Measurements from ENCODE around the gene MTCH2.
A peak's percentile ranks its signal among the peaks of the same experiment; 100 is the strongest.

GRCh38 chr11:47591764-47592163 lies 50.6 kb downstream of the MTCH2 start:
- no peak for TF ChIP-seq CTCF (IDR thresholded peaks at IDR 0.05; ENCODE audit: low read depth, low read length)
- no peak for TF ChIP-seq POLR2A (IDR thresholded peaks at IDR 0.05; ENCODE audit: extremely low read depth, insufficient read length)
- peak; percentile 54; the same call in 1 of the 2 replicates for TF ChIP-seq MAX (IDR thresholded peaks at IDR 0.05; ENCODE audit: low read depth, low read length)
